GM10248 (cell line): Measurements from ENCODE around the gene PRRX2.

Experiments
- CTCF ChIA-PET: fragments of 300-600 bp; sonication (Branson Sonifier 250); formaldehyde crosslinking; extraction: SDS; loops from one replicate; lab custom pipeline; 2021; ENCODE audit warnings: antibody characterized with exemption; lab: Yijun Ruan, JAX
- POLR2A ChIA-PET: fragments of 350-650 bp; sonication (Branson Sonifier 250); formaldehyde crosslinking; extraction: SDS; loops from one replicate; lab custom pipeline; 2020; ENCODE audit warnings: antibody characterized with exemption; lab: Yijun Ruan, JAX
- DNase-seq: peaks from one replicate; pipeline ENCODE4 v3.0.0; 2012; ENCODE audit errors: extremely low spot score
- CTCF ChIP-seq: IDR thresholded peaks from 2 replicates; pipeline ENCODE4 v1.5.1; 2012; ENCODE audit warnings: mild to moderate bottlenecking, low read depth; ENCODE audit errors: extremely low read depth, missing control alignments, control extremely low read depth

Gene PRRX2

DNA sequence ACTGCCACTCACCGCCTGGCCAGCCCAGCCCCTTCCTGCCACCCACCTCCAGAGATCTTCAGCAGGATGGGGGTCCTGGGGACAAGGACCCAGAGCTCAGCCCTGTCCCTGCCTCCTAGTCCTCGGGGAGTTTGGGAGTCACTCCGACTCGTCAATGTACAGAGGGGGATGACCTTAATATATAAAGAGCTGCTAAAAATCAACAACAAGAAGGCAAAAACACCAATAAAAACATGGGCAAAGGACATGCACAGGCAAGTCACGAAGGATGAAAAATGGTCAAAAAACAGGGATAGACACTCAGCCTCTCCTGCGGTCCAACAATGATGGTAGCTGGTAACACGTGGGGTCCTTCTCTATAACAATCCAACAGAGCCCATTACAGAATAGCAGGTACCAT, 18.8 kb upstream of the PRRX2 start:
- TF ChIP-seq CTCF, result no peak
- ChIA-PET POLR2A (no interaction called here), CTCF (interaction anchor here (0.8 kb wide), 1 partner anchor 9 kb away, joined by 3 read pairs; no protein-coding TSS in a partner anchor)
- DNase-seq, result no peak

DNA sequence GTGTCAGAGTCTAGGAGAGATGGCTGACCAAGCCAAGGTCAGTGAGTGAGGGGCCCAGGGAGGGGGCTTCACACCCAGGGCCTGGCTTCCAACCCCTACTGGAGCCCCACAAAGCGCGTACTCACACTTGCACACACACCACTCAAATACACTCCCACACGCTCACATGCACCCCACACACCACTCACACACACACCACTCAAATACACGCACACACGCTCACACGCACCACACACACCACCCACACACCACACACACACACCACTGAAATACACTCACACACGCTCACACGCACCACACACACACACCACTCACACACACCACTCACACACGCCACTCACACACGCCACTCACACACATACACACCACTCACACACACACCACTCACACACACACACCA, 17.8 kb upstream of the PRRX2 start:
- DNase-seq, result no peak
- CTCF ChIA-PET, result no interaction called here
- TF ChIP-seq CTCF, result no peak
- POLR2A ChIA-PET, result no interaction called here

DNA sequence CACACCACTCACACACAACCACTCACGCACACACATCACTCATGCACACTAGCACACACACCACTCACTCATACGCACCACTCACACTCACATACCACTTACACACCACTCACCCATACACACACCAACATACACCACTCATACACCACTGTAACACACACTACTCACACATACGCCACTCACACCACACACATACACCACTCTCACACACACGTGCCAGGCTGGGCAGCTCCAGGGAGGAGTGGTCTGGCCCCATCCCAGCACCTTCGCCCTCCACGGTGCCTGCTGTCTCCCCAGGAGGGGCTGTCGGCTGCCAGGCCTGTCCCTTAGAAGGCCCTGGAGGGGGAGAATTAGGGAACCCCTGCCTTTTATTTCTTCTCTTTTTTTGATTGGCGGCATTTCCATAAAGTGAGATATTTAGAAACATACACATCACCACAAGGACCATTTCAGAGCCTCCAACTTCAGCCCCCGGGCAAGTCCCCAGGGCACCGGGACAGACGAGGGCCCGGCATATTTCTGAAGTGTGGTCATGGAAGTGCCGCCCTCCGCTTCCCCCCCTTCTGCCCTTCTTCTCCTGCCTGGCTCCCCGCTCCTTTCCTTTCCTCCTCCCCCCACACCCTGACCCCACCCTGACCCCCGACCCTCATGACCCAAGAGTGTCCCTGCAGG, 17.2 kb upstream of the PRRX2 start:
- no peak for TF ChIP-seq CTCF
- POLR2A ChIA-PET, result no interaction called here
- CTCF ChIA-PET, result no interaction called here
- no peak for DNase-seq

DNA sequence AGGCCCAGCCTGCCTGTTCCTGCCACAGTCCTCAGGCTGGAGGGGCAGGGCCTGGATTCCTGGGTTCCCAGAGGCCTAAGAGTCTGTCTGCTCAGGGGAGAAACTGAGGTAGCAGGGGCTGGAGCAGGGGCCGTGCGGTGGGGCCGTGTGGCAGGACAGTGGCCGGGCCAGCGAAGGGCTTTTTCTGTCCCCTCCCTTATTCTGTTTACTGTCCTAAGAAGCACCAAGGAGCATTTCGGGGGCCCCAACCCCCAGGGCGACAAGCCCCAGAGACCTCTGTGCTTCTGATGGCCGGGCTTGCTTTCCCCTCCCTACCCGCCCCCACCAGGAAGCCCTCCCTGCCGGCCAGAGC, 16.7 kb upstream of the PRRX2 start:
- no peak for DNase-seq
- ChIA-PET CTCF (no interaction called here), POLR2A (no interaction called here)
- TF ChIP-seq CTCF, result no peak

DNA sequence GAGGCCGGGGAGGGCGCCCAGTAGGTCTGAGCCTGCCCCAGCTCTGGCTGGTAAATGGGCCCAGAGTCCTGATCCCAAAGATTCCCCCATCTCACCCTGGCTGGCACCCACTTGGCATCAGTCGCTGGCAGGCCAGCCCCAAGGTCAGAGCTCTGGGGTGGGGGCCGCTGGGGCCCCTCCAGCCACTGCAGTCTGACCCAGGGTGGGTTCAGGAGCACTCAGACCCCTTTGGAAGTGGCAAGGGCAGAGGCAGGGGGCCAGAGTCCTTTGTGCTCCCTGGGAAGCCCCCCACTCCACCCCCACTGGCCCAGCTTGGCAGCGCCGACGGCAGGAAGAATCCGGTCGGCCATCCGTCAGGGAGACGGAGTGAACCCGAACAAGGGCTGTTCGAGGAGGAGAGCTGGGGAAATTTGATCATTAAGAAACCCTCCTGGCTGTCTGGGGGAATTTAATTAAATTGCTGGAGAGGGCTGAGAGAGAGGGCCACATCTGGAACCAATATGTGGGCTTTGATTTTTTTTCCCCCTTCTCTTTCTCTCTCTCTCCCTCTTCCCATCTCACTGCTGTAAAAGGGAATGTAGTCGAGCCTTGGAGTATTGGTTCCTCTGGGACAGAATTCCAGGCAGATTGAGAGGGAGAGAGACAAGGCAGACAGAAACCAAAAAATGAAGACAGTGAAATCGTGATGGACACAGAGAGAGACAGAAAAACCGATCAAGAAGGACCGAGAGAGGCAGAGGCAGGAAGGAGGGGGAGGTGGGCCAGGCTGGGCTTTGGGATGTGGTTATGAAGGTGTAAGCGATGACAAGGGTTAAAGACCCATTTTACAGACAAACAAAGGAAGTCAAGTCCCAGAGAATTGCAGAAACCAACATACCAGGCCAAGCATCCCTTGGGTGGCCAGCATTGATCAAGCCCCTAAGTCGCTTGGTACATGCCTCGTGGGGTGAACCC, 15.4 kb upstream of the PRRX2 start:
- TF ChIP-seq CTCF, result no peak
- DNase-seq, result no peak
- ChIA-PET CTCF (no interaction called here), POLR2A (no interaction called here)

GRCh38 chr9:129650680-129651235, 14.7 kb upstream of the PRRX2 start:
- POLR2A ChIA-PET, result interaction anchor here (0.5 kb wide), 1 partner anchor 436 kb away, joined by 5 read pairs; no protein-coding TSS in a partner anchor
- CTCF ChIA-PET, result interaction anchor here (1.7 kb wide), 1 partner anchor 8 kb away, joined by 4 read pairs; no protein-coding TSS in a partner anchor
- no peak for TF ChIP-seq CTCF
- DNase-seq, result no peak
